Neuronal stem cell (in vitro differentiated cells): Measurements from ENCODE around the gene CASD1.

Experiments used
- DNase-seq: peaks from one replicate; pipeline ENCODE4 v3.0.0-alpha.2; 2013; ENCODE audit warnings: low spot score
- H2AFZ ChIP-seq: one replicate; pipeline ENCODE4 v1.6.1; 2013; ENCODE audit warnings: mild to moderate bottlenecking, low read length, inconsistent platforms
- H2AK5ac ChIP-seq: 2 replicates; pipeline ENCODE4 v1.6.1; 2013; ENCODE audit warnings: low read depth, mild to moderate bottlenecking, inconsistent platforms, low read length, moderate library complexity, mixed read lengths
- H2BK120ac ChIP-seq: 2 replicates; pipeline ENCODE4 v1.6.1; 2013; ENCODE audit warnings: low read depth, mild to moderate bottlenecking, inconsistent platforms, low read length, moderate library complexity, mixed read lengths
- H2BK12ac ChIP-seq: one replicate; pipeline ENCODE4 v1.6.1; 2013; ENCODE audit warnings: low read length, inconsistent platforms
- H2BK15ac ChIP-seq: 2 replicates; pipeline ENCODE4 v1.6.1; 2013; ENCODE audit warnings: mild to moderate bottlenecking, low read length, inconsistent platforms, mixed read lengths
- H2BK5ac ChIP-seq: one replicate; pipeline ENCODE4 v1.6.1; 2013; ENCODE audit warnings: inconsistent platforms, mild to moderate bottlenecking, low read length, moderate library complexity
- H3K14ac ChIP-seq: one replicate; pipeline ENCODE4 v1.6.1; 2013; ENCODE audit warnings: low read length, inconsistent platforms
- H3K18ac ChIP-seq: 2 replicates; pipeline ENCODE4 v1.6.1; 2013; ENCODE audit warnings: low read length, inconsistent platforms
- H3K23ac ChIP-seq: 2 replicates; pipeline ENCODE4 v1.6.1; 2013; ENCODE audit warnings: low read depth, mild to moderate bottlenecking, mixed read lengths, low read length, inconsistent platforms; ENCODE audit not compliant: poor library complexity
- H3K27ac ChIP-seq: replicated peaks from 3 replicates; pipeline ENCODE4 v1.5.1; 2013; ENCODE audit warnings: low read length, inconsistent platforms
- H3K27me3 ChIP-seq, 3 experiments: 2 replicates each; pipeline ENCODE4 v1.6.1; 2013; ENCODE audit warnings: low read length in 3 of 3, mild to moderate bottlenecking in 2 of 3, inconsistent platforms in 1 of 3, low read depth in 1 of 3, mixed read lengths in 1 of 3, moderate library complexity in 1 of 3; ENCODE audit not compliant: control insufficient read depth in 3 of 3, insufficient read depth in 3 of 3
- H3K36me3 ChIP-seq, 2 donors: replicated peaks in 1 of 2; 2 replicates each; pipeline ENCODE4 v1.6.1; 2013; ENCODE audit warnings: low read length in 2 of 2; ENCODE audit not compliant: control insufficient read depth in 2 of 2, insufficient read depth in 2 of 2
- H3K4ac ChIP-seq: 2 replicates; pipeline ENCODE4 v1.6.1; 2013; ENCODE audit warnings: inconsistent platforms, mild to moderate bottlenecking, low read length, moderate library complexity
- H3K4me1 ChIP-seq, 2 donors: 1 replicate in 1 of 2; 2 replicates in 1 of 2; pipeline ENCODE4 v1.6.1; 2013; ENCODE audit warnings: low read length in 2 of 2, low read depth in 1 of 2; ENCODE audit not compliant: control insufficient read depth in 2 of 2, insufficient read depth in 1 of 2
- H3K4me2 ChIP-seq: one replicate; pipeline ENCODE4 v1.6.1; 2013; ENCODE audit warnings: mild to moderate bottlenecking, low read length, inconsistent platforms; ENCODE audit not compliant: insufficient read depth, poor library complexity, severe bottlenecking
- H3K4me3 ChIP-seq, 2 donors: 2 replicates each; pipeline ENCODE4 v1.5.1; 2013; ENCODE audit warnings: low read length in 2 of 2, mild to moderate bottlenecking in 2 of 2, inconsistent platforms in 1 of 2, moderate library complexity in 1 of 2
- H3K79me1 ChIP-seq: one replicate; pipeline ENCODE4 v1.6.1; 2013; ENCODE audit warnings: low read depth, mild to moderate bottlenecking, inconsistent platforms, low read length, moderate library complexity
- H3K9ac ChIP-seq: one replicate; pipeline ENCODE4 v1.6.1; 2013; ENCODE audit warnings: mild to moderate bottlenecking, low read depth, low read length, inconsistent platforms; ENCODE audit not compliant: poor library complexity
- H3K9me3 ChIP-seq, 2 donors: replicated peaks in 1 of 2; 2 replicates each; pipeline versions ENCODE3 to v1.6.1; 2013; ENCODE audit warnings: low read length in 2 of 2, mild to moderate bottlenecking in 2 of 2, inconsistent platforms in 1 of 2, low read depth in 1 of 2, mixed read lengths in 1 of 2, moderate library complexity in 1 of 2; ENCODE audit not compliant: control insufficient read depth in 2 of 2, insufficient read depth in 1 of 2
- H4K8ac ChIP-seq: one replicate; pipeline ENCODE4 v1.6.1; 2013; ENCODE audit warnings: low read depth, mild to moderate bottlenecking, inconsistent platforms, low read length, moderate library complexity
- H4K91ac ChIP-seq: one replicate; pipeline ENCODE4 v1.6.1; 2013; ENCODE audit warnings: low read length, low read depth, mild to moderate bottlenecking, inconsistent platforms; ENCODE audit not compliant: poor library complexity
- WGBS, 2 donors: extraction: QIAGEN DNeasy Blood & Tissue Kit; methylation state at CpG; one replicate each; pipeline ENCODE4 v1.1.7; 2013; ENCODE audit warnings: missing lambda C conversion rate in 2 of 2, mixed read lengths in 1 of 2; ENCODE audit not compliant: insufficient read length in 2 of 2, insufficient replicate concordance in 1 of 2; ENCODE audit errors: extremely low coverage in 2 of 2; 5-methylcytosine and 5-hydroxymethylcytosine counted together

CASD1 gene

GRCh38 chr7:94492601-94493000, 17.0 kb upstream of the CASD1 start:
- H3K18ac ChIP-seq: no peak overlapping the region
- H2BK12ac ChIP-seq: no peak overlapping the region
- no peak overlapping the region for H3K4ac ChIP-seq
- no peak overlapping the region for H4K8ac ChIP-seq
- no peak overlapping the region for H3K27ac ChIP-seq
- H2AFZ ChIP-seq: no peak overlapping the region
- H2BK120ac ChIP-seq: no peak overlapping the region
- H3K23ac ChIP-seq: no peak overlapping the region
- no peaks in the 10 kb centered on the region for H3K79me1 ChIP-seq
- H3K14ac ChIP-seq: no peak overlapping the region
- H4K91ac ChIP-seq: no peak overlapping the region
- H3K4me1 ChIP-seq: no peaks in the 10 kb centered on the region
- no peak overlapping the region for H2BK5ac ChIP-seq
- no peak overlapping the region for H2BK15ac ChIP-seq
- H3K4me3 ChIP-seq: no peak overlapping the region
- H3K4me2 ChIP-seq: no peak overlapping the region
- H3K9ac ChIP-seq: no peak overlapping the region
- H3K27me3 ChIP-seq: no peaks in the 10 kb centered on the region
- no peaks in the 10 kb centered on the region for H3K36me3 ChIP-seq
- H3K9me3 ChIP-seq: peaks cover 2 to 8% of the 10 kb centered on the region in 2 donors
- no peak for DNase-seq
- WGBS, 2 donors: no CpG with 5 or more reads among the region's 2 CpGs
- no peak overlapping the region for H2AK5ac ChIP-seq

GRCh38 chr7:94497874-94498670, 11.5 kb upstream of the CASD1 start:
- H2BK5ac ChIP-seq: no peak overlapping the region
- no peak overlapping the region for H3K27ac ChIP-seq
- H4K8ac ChIP-seq: no peak overlapping the region
- H2BK12ac ChIP-seq: no peak overlapping the region
- no peak overlapping the region for H3K4me2 ChIP-seq
- no peak overlapping the region for H3K14ac ChIP-seq
- no peak overlapping the region for H3K9ac ChIP-seq
- H3K23ac ChIP-seq: no peak overlapping the region
- H3K4me3 ChIP-seq: no peak overlapping the region
- no peak overlapping the region for H2BK15ac ChIP-seq
- no peak overlapping the region for H2BK120ac ChIP-seq
- peaks cover 2 to 9% of the 10 kb centered on the region in 2 donors for H3K9me3 ChIP-seq
- no peak overlapping the region for H3K18ac ChIP-seq
- no peak overlapping the region for H3K4ac ChIP-seq
- no peaks in the 10 kb centered on the region for H3K27me3 ChIP-seq
- H3K4me1 ChIP-seq: no peaks in the 10 kb centered on the region
- H2AK5ac ChIP-seq: no peak overlapping the region
- no peaks in the 10 kb centered on the region for H3K36me3 ChIP-seq
- WGBS, 2 donors: no CpG with 5 or more reads among the region's 2 CpGs
- no peaks in the 10 kb centered on the region for H3K79me1 ChIP-seq
- H4K91ac ChIP-seq: no peak overlapping the region
- H2AFZ ChIP-seq: no peak overlapping the region
- DNase-seq: no peak

GRCh38 chr7:94498918-94499317, 10.7 kb upstream of the CASD1 start:
- Histone ChIP-seq H3K27me3 (no peaks in the 10 kb centered on the region), H3K27ac (no peak overlapping the region), H2BK5ac (no peak overlapping the region), H3K4me3 (no peak overlapping the region), H2BK12ac (no peak overlapping the region), H4K91ac (no peak overlapping the region), H3K4me1 (no peaks in the 10 kb centered on the region), H3K18ac (no peak overlapping the region), H3K9me3 (peaks cover 2 to 9% of the 10 kb centered on the region in 2 donors), H3K36me3 (no peaks in the 10 kb centered on the region), H3K79me1 (no peaks in the 10 kb centered on the region), H2BK120ac (no peak overlapping the region), H2BK15ac (no peak overlapping the region), H3K9ac (no peak overlapping the region), H3K23ac (no peak overlapping the region), H2AFZ (no peak overlapping the region), H4K8ac (no peak overlapping the region), H3K14ac (no peak overlapping the region), H2AK5ac (no peak overlapping the region), H3K4me2 (no peak overlapping the region), H3K4ac (no peak overlapping the region)
- WGBS, 2 donors: no CpG with 5 or more reads among the region's 2 CpGs
- DNase-seq: no peak

GRCh38 chr7:94507462-94507861, 2.1 kb upstream of the CASD1 start:
- WGBS, 2 donors: no CpG with 5 or more reads among the region's 1 CpG
- H4K91ac ChIP-seq: no peak overlapping the region
- H3K4me1 ChIP-seq: peaks cover 7% of the 10 kb centered on the region in 2 donors
- H3K36me3 ChIP-seq: peaks cover 0 to 6% of the 10 kb centered on the region in 2 donors
- H2AK5ac ChIP-seq: no peak overlapping the region
- H3K27ac ChIP-seq: no peak overlapping the region
- H3K9ac ChIP-seq: no peak overlapping the region
- no peak overlapping the region for H3K23ac ChIP-seq
- no peaks in the 10 kb centered on the region for H3K27me3 ChIP-seq
- no peak overlapping the region for H2BK12ac ChIP-seq
- H2BK5ac ChIP-seq: no peak overlapping the region
- no peak overlapping the region for H3K4me3 ChIP-seq
- H3K9me3 ChIP-seq: no peaks in the 10 kb centered on the region
- H2AFZ ChIP-seq: no peak overlapping the region
- no peak overlapping the region for H2BK15ac ChIP-seq
- H2BK120ac ChIP-seq: no peak overlapping the region
- no peak overlapping the region for H4K8ac ChIP-seq
- H3K18ac ChIP-seq: no peak overlapping the region
- no peak overlapping the region for H3K4ac ChIP-seq
- no peak overlapping the region for H3K14ac ChIP-seq
- no peaks in the 10 kb centered on the region for H3K79me1 ChIP-seq
- H3K4me2 ChIP-seq: no peak overlapping the region
- no peak for DNase-seq
